K562 (cell line): ENCODE measurements around the gene ACSBG1. TPM values are rescaled to one million over a fixed set of nuclear protein-coding genes. Genes with fewer than 3 reads are reported as not detected.

Experiments
- ARHGAP35 ChIP-seq: fragments of 450-650 bp; IDR thresholded peaks from 2 replicates; pipeline ENCODE4 v1.6.1; 2018; ENCODE audit not compliant: partially characterized antibody
- BDP1 ChIP-seq: IDR thresholded peaks from 3 replicates; pipeline ENCODE4 v1.6.1; 2011; ENCODE audit not compliant: insufficient read length, insufficient read depth
- CBFA2T2 ChIP-seq: fragments of 450-650 bp; conservative IDR thresholded peaks from 2 replicates; pipeline ENCODE4 v1.6.1; 2017; ENCODE audit warnings: mild to moderate bottlenecking
- CC2D1A ChIP-seq: fragments of 450-650 bp; IDR thresholded peaks from 2 replicates; pipeline ENCODE4 v1.6.1; 2017; ENCODE audit warnings: mild to moderate bottlenecking
- ELF4 ChIP-seq: fragments of 450-650 bp; formaldehyde crosslinking; IDR thresholded peaks from 2 replicates; pipeline ENCODE4 v1.4.0; 2022; ENCODE audit warnings: missing genetic modification characterization
- HIVEP1 ChIP-seq: fragments of 250-450 bp; sonication (Bioruptor Pico); IDR thresholded peaks from 2 replicates; pipeline ENCODE4 v1.4.0; 2020; ENCODE audit warnings: mild to moderate bottlenecking
- MAZ ChIP-seq, 2 experiments: fragments of 450-650 bp in 1 of 2; sonication (generic) in 1 of 2; formaldehyde crosslinking; IDR thresholded peaks in 1 of 2; conservative IDR thresholded peaks in 1 of 2; 2 replicates each; pipeline versions ENCODE4 v1.4.0 to v1.5.0; 2020; ENCODE audit warnings: mild to moderate bottlenecking in 1 of 2, missing genetic modification reagents in 1 of 2
- MBD1 ChIP-seq: fragments of 250-450 bp; sonication (Bioruptor Pico); IDR thresholded peaks from 2 replicates; pipeline ENCODE4 v1.8.0; 2022; ENCODE audit warnings: inconsistent platforms
- MTA2 ChIP-seq: fragments of 450-650 bp; IDR thresholded peaks from 2 replicates; pipeline ENCODE4 v1.6.1; 2016; ENCODE audit warnings: low read depth
- PCBP2 ChIP-seq: fragments of 200-400 bp; formaldehyde crosslinking; IDR thresholded peaks from 2 replicates; pipeline ENCODE4 v1.6.1; 2018; ENCODE audit warnings: low read length, low read depth, mild to moderate bottlenecking, moderate library complexity; ENCODE audit not compliant: poor library complexity, severe bottlenecking
- RBFOX2 ChIP-seq: fragments of 200-400 bp; formaldehyde crosslinking; IDR thresholded peaks from 2 replicates; pipeline ENCODE4 v1.6.1; 2017; ENCODE audit warnings: low read depth, mild to moderate bottlenecking, low read length, moderate library complexity
- ZFP1 ChIP-seq: fragments of 450-650 bp; formaldehyde crosslinking; IDR thresholded peaks from 2 replicates; pipeline ENCODE4 v1.4.0; 2020; ENCODE audit warnings: mild to moderate bottlenecking, mixed read lengths
- ZNF134 ChIP-seq: fragments of 250-450 bp; sonication (Bioruptor Pico); conservative IDR thresholded peaks from 2 replicates; pipeline ENCODE4 v1.4.0; 2020
- ZNF217 ChIP-seq: sonication (generic); formaldehyde crosslinking; IDR thresholded peaks from 2 replicates; pipeline ENCODE4 v1.8.0; 2022; ENCODE audit warnings: mild to moderate bottlenecking, missing genetic modification reagents
- ZNF696 ChIP-seq: fragments of 250-450 bp; sonication (Bioruptor Pico); conservative IDR thresholded peaks from 2 replicates; pipeline ENCODE4 v1.4.0; 2020; ENCODE audit warnings: mild to moderate bottlenecking, moderate library complexity
- ZNF780A ChIP-seq: fragments of 250-450 bp; sonication (Bioruptor Pico); IDR thresholded peaks from 2 replicates; pipeline ENCODE4 v1.5.0; 2021; ENCODE audit warnings: mild to moderate bottlenecking
- polyA plus RNA-seq, 8 experiments: library from polyadenylated mRNA; depleted of rRNA in 4 of 8; stranded (reverse) in 5 of 8; unstranded in 3 of 8; fragments of >200 nt; fragmentation: Nextera tagmentation in 2 of 8; fragmentation: Illumina TruSeq in 1 of 8; extraction: Ambion mirVana in 2 of 8; extraction: Trizol in 1 of 8; gene quantifications; 2 replicates each; pipeline versions ENCODE4 v1.2.1 to v1.2.3, GENCODE V29; 2011 to 2014; ENCODE audit warnings: inconsistent platforms in 1 of 8, missing spikeins in 1 of 8
- total RNA-seq, 7 experiments: library from RNA; depleted of rRNA in 6 of 7; stranded (reverse); fragments of >200 nt in 6 of 7; fragmentation: Illumina TruSeq in 2 of 7; extraction: Trizol in 2 of 7; gene quantifications; 2 replicates each; pipeline versions ENCODE4 v1.2.1 to v1.2.3, GENCODE V29; 2011 to 2021; ENCODE audit warnings: low replicate concordance in 1 of 7
- TF ChIP-seq, protein P1 (sequence below), 2 experiments: fragments of 450-650 bp; formaldehyde crosslinking in 1 of 2; IDR thresholded peaks; 2 replicates each; pipeline versions ENCODE4 v1.4.0 to v1.6.1; 2014 to 2020; ENCODE audit warnings: mild to moderate bottlenecking in 2 of 2, borderline replicate concordance in 1 of 2, low read depth in 1 of 2
- TF ChIP-seq, protein P2 (sequence below): fragments of 250-450 bp; sonication (Bioruptor Pico); IDR thresholded peaks from 2 replicates; pipeline ENCODE4 v1.5.0; 2021

The ACSBG1 gene
- total and polyA plus RNA-seq, 9 of the 15 experiments (the other 6 are each of a cell fraction or from before 2014, with no cell fraction given): 0.36 to 6.4 (median 2.5) TPM

DNA sequence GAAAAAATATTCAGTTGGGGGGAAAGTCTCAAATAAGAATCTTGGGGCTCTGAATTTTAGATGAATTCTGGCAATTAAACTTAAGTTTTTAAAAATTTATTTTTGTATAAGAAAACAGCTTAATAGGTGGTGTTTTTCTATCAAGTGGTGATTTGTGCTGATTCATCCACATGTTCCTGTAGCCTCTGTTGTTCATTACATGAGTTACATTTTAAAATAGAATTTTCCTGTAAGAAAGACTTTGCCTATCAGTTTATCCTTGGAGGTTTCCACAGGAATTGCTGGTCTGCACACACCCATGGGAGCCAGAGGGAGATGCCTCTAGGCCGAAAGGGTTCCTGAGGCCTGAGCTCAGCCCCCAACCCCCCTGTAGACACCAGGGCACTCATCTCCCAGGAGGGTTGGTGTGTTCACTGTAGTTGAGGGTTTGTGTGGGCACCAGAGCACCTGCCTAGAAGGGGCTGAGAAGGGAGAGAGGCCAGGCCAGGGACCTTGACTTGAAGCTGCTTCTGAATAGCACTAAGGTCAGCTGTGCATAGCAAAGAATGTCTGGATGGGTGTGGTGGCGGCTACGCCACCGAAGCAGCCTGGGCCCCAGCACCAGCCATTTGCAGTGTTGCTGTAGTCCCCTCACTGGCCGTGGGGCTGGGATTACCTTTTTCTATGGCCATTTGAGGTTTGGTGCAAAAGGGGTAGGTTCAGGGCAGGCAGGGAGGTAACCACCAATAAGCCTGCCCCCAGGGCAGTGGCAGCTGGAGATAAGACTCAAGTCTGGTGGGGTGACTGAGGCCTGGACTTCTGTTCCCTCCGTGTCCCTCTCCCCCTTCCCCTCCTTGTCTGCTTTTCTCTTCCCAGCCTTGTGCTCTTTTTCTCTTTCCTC is 41.9 kb upstream of the ACSBG1 start (continued):
- TF ChIP-seq ELF4 (CRISPR knock-in tag) (0 out of 2 replicates have a peak, but pooled peaks have one; percentile 54), ZNF696 (CRISPR knock-in tag) (0 out of 2 replicates have a peak, but pooled peaks have one; percentile 22), ZNF780A (no peak), MAZ (CRISPR knock-in tag; conservative IDR thresholded peaks at IDR 0.05 in 1 of 2, IDR thresholded peaks at IDR 0.05 in 1 of 2) (peak; percentile 25 to 35; a peak in 1 of 4 replicates), ARHGAP35 (no peak), ZNF217 (CRISPR knock-in tag) (no peak), ZNF134 (CRISPR knock-in tag) (peak; percentile 43; the same call in 1 of the 2 replicates), RBFOX2 (peak; percentile 45; the same call in 1 of the 2 replicates), PCBP2 (no peak), MTA2 (peak; percentile 44; the same call in 1 of the 2 replicates), ZFP1 (CRISPR knock-in tag) (no peak), CC2D1A (peak; percentile 41; the same call in 1 of the 2 replicates), HIVEP1 (CRISPR knock-in tag) (no peak), MBD1 (CRISPR knock-in tag) (no peak), BDP1 (no peak), CBFA2T2 (peak; percentile 57)
- TF ChIP-seq, protein P1, sequence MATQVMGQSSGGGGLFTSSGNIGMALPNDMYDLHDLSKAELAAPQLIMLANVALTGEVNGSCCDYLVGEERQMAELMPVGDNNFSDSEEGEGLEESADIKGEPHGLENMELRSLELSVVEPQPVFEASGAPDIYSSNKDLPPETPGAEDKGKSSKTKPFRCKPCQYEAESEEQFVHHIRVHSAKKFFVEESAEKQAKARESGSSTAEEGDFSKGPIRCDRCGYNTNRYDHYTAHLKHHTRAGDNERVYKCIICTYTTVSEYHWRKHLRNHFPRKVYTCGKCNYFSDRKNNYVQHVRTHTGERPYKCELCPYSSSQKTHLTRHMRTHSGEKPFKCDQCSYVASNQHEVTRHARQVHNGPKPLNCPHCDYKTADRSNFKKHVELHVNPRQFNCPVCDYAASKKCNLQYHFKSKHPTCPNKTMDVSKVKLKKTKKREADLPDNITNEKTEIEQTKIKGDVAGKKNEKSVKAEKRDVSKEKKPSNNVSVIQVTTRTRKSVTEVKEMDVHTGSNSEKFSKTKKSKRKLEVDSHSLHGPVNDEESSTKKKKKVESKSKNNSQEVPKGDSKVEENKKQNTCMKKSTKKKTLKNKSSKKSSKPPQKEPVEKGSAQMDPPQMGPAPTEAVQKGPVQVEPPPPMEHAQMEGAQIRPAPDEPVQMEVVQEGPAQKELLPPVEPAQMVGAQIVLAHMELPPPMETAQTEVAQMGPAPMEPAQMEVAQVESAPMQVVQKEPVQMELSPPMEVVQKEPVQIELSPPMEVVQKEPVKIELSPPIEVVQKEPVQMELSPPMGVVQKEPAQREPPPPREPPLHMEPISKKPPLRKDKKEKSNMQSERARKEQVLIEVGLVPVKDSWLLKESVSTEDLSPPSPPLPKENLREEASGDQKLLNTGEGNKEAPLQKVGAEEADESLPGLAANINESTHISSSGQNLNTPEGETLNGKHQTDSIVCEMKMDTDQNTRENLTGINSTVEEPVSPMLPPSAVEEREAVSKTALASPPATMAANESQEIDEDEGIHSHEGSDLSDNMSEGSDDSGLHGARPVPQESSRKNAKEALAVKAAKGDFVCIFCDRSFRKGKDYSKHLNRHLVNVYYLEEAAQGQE (IDR thresholded peaks at IDR 0.05; ENCODE audit: borderline replicate concordance): no peak
- TF ChIP-seq, protein P1 (CRISPR knock-in tag; IDR thresholded peaks at IDR 0.05; ENCODE audit: low read depth): no peak
- TF ChIP-seq, protein P2, sequence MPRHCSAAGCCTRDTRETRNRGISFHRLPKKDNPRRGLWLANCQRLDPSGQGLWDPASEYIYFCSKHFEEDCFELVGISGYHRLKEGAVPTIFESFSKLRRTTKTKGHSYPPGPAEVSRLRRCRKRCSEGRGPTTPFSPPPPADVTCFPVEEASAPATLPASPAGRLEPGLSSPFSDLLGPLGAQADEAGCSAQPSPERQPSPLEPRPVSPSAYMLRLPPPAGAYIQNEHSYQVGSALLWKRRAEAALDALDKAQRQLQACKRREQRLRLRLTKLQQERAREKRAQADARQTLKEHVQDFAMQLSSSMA (CRISPR knock-in tag): no peak
